CD4-positive, alpha-beta T cell treated with Interleukin-15 for 4 hours (primary cell): ENCODE data around the gene QSOX1.

Experiments used
- DNase-seq: peaks from one replicate; pipeline ENCODE4 v3.0.0-alpha.2; 2020; ENCODE audit warnings: low spot score

The QSOX1 gene

DNA sequence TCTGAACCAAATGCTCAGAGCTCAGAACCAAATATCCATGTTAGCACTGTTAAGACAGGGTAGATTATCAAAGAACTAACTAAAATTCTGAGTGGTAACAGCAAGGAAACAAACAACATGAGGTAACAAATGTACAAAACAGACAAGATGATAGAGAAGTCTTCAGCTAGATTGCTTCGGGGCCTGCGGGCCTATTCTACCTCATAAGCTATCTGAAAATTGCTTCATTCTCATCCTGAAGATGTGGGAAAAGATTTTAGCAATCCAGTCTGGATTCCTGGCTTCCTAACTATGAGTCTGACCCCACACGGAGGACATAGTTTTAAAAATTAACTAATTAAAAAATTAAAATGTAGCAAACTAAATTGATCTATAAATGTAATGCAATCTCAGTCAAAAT lies 9.2 kb upstream of the QSOX1 start:
- no peak for DNase-seq

DNA sequence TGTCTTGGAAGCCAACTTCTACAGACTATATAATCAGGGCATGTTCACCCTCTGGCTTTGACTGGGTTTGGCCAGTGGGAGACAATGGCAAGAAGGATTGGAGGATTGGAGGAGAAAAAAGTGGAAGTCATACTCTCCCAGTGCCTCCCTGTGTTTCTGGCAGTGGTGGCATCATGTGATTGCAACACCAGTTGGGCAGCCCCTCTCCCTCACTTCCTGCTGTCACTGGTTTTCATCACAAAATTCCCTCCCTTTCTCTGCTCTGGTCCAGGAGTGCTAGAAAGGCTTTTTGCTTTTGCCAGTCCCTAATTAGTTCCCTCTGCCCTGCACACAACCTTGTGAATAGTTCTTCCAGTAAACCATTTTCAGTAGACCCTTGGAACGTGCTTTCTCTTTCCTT lies 3.7 kb upstream of the QSOX1 start:
- DNase-seq: no peak

DNA sequence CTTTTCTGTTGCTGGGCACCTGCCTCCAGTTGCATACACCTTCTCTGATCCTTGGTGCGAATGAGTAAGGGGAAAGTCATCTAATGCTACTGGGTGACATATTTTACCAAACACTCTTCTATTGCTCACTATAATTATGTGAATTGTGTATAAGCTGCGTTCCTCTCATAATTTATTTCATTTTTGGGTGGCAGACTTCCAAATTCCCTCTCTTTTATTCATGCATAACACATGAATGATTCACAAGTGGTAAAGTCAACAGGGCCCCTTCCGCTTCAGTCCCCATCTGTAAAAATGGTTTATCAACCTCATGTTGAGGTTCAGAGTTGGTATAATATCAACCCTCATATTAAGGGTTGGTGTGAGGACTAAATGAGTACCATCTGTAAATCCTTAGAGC lies 3.2 kb upstream of the QSOX1 start:
- no peak for DNase-seq

DNA sequence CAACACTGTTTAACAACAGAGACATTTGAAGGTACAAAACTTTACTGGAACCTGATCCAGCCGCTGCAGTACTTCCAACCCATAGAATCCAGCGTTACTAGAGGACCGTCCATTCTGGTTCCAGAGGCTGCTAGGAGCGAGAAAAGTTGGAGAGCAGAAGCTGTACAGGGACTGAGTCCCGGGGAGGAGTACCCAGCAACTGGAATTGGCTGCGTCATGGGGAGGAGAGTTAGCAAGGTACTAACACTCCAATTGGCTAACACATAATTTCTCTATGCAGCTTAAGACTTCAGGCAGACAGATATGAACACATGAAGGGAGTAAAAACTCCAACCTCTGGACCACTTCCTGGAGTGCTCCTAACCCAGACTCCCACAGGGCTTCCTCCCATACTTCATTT lies 2.1 kb upstream of the QSOX1 start:
- no peak for DNase-seq

DNA sequence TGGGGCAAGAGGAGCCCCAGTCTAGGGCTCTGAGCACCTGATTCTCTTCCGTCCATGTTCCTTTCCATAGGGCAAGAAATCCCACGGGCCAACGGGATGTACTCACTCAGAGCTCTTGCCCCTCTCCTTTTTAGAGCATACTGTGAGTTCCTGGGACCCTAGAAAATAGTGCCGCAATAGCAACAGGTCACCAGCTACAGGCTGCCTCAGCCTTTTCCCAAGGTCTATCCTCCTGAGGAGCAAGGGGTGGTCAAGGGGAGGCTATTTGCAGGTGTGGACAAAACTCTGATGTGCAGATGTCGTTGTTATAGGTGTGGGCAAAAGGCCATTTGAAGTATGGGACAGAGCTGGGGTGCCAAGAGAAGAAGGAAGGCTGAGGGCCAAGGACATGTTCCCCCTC lies 1.6 kb upstream of the QSOX1 start:
- no peak for DNase-seq

DNA sequence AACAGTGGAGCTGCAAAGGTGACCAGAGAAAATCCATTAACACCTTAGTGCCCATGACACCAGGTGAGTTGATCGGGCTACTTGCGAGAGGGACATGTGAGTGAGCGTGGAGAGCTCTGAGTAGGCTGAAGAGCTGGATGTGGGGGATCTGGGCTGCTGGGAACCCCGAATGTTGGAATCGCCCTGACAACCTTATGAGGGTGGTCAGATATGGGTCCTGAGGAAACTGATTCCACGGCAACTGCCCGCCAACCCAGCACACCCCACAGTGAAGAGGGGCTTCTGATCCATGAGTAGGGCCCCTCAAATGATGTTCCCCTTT lies 705 bp upstream of the QSOX1 start:
- DNase-seq: no peak

DNA sequence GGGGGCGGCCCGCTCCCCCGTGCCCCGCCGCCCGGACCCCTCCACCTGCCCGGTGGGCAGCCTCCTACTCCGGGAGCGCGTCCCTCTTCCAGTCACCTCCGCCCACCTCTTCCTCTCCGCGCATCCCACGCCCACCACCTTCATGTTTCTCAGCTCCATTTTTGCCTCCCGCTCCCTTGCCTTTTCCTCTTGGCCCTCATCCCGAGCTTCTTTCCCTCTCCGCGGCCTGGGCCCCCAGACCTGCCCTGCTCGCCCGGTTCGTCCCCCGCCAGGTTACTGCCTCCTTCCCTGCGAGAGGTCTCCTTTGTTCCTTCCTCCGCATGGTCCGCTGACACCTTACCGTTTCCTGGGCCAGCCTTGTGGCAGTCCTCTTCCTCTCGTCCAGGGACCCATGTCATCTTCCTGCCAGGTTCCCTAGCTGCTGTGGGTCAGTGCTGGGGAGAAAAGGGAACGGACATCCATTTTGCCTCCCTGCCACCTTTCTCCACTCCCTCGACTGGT lies 563 bp downstream of the QSOX1 start:
- no peak for DNase-seq

DNA sequence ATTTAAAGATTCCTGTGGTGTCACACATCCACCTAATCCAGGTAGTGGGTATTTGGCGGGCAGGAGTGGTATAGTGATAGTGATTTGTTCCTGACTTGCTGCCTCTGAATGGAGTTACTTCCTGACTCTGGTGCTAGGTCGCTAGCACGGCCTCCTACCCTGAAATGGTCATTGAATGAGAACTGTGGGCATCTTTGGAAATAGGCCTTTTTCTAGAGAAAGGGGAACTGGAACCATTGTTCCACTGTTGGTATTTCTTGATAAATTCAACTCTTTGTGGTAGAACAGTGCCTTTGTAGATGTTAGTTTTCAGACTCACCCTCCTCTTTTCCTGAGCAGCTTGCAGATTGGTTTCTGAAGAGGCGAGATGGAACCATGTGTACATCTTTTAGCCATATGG lies 1.5 kb downstream of the QSOX1 start:
- DNase-seq: no peak

DNA sequence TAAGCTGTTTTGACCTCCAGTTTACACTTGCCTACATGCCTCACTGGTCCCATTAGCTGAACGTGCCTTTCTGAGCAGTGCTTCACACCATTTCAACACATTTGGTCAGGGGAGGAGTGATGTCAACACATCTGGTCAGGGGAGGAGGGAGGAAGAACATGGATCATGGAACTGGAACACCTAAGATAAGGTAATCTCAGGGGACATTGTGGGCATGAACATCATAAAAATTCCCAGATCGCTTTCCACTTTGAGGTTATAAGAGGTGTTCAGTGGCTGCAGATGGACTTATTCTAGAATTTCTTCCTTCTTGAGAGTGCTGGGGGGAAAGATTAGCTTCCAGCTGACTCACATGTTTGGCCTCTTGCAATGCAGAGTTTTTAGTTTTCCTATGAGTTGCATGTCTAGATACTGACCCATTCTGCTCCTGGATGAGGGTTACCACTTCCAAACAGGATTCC lies 2.0 kb downstream of the QSOX1 start:
- DNase-seq: no peak

DNA sequence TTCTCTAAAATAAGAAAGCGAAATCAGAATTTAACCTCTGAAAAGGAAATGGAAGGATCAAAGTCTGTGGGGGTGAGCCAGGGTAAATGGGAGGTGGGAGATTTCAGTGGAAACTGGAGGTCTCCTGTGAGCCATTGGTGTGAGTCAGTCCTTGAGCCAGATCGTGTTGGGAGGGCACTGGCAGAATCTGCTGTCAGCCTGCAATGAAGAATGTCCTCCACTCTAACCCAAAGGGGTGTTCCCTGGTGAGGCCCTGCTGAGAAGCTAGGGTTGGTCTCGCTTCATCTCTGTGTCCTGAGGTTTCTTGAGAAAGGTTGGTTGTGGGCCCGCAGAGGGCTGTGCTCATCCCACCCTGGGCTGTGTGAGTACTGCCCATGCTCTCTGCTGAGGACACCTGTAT lies 2.4 kb downstream of the QSOX1 start:
- no peak for DNase-seq

DNA sequence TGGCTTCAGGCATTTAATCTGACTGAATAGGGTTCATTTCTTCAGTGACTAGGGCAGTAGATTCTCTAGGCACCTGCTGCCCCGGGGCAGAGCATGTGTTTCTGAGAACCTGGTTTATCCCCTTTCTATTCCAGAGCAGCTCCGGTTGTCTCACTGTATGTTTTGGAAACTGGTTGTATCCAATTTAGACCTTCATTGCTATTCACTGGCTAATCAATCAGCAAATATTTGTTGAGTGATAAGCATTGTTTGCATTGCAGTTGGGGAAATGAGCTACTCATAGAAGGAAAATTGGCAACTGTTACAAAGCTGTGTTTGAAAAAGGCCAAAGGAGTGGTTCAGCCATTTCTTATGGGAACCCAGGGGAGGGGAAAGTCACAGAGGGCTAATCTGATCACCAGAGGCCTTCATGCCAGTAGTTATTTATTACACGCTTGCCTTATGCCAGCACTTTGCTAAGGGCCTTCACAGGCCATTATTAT lies 2.9 kb downstream of the QSOX1 start:
- no peak for DNase-seq

DNA sequence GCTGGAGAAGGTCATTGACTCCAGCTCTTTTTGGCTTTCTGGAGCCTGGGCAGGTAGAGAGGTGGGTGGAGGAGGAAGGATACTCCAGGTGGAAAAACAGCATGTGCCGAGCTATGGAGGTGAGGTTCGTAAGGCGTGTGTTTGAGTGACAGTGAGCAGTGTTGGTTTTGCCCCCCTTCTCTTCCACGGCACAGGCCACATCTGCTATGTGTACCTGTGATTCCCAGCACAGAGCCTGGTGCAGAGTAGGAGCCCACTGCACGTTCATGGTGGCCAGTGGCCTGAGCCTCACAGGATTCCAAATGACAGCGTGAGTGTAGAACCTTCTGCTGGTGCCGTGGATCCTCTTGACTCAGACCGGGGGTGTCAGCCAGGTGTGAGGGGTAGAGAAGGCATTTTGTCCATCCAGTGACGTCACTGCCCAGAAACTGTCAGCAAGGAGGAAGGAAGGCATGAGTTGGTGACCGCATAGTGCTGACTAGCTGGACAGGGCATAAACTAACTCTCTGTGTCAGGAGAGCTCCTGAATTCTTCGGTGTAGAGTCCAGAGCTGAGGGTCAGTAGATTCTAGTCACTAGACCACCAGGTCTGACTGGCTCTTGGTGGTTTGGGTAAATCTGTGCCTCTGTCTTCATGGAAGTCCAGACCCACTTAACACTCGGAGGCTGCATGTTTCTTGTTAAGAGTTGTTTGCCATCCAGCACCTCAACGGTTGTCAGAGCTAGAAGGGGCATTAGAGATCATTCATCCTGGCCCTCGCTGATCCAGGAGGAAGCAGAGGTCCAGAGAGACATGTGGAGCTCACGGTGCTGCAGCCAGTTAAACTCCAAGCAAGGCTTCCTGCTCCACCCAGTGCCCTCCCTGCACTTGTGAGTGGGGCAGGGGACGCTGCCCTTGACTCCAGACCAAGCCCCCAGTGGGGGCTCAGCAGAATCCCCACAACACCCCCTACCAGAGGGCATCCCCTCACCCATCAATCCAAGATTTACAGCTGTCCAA lies 3.8 kb downstream of the QSOX1 start:
- no peak for DNase-seq

DNA sequence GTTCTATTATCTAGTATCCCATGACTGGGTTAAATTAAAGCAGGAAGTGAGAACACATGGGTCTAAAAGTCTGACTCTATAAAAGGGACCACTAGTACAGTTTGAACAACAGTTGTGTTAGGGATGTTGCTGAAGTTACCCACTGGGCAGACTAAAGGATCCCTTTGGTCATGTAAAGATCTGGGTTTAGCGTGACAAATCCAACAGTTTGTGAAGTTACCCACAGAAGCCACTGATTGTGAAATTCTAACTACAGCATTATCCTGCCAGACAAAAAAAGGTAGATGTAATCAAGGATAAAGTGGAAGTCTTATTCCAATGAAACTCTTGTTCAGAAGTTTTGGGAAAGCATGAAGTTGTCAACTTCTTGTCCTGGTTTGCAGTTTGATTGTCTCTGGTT lies 5.7 kb downstream of the QSOX1 start:
- no peak for DNase-seq

DNA sequence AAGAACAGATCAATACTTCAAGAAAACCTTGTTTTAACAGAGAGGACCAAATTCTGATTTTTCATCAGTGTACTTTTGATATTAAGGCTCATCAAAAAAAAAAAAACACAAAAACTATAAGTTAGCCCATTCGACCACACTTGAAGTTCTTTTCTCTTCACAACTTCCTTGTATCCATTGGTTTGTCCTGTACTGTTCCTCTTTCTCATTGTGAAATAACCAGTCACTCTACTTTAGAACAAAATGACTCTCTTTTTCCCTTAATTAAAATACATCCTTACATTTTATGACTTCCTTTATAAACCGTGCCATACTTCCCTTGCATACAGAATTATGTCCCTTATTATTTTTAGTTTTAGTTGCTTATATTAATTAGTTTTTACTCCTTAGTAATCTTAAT lies 8.4 kb downstream of the QSOX1 start:
- no peak for DNase-seq

DNA sequence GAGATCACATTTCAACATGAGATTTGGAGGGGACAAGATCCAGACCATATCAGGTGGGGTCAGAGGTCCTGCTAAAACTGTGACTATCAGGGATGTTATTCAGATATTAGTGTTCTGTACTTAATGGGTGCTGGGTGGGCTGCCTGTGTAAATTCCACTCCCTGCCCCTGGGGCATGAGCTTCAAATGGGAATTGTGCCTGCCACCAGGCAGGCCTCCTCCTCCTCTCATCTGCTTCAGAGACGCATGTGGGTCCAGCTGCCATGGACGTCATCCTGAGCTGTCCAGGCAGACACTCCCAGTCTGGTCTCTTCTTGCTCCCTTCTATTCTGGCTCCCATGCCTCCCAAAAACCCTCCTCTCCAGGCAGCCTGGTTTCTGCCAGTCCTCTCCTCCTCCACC lies 10.4 kb downstream of the QSOX1 start:
- DNase-seq: no peak

DNA sequence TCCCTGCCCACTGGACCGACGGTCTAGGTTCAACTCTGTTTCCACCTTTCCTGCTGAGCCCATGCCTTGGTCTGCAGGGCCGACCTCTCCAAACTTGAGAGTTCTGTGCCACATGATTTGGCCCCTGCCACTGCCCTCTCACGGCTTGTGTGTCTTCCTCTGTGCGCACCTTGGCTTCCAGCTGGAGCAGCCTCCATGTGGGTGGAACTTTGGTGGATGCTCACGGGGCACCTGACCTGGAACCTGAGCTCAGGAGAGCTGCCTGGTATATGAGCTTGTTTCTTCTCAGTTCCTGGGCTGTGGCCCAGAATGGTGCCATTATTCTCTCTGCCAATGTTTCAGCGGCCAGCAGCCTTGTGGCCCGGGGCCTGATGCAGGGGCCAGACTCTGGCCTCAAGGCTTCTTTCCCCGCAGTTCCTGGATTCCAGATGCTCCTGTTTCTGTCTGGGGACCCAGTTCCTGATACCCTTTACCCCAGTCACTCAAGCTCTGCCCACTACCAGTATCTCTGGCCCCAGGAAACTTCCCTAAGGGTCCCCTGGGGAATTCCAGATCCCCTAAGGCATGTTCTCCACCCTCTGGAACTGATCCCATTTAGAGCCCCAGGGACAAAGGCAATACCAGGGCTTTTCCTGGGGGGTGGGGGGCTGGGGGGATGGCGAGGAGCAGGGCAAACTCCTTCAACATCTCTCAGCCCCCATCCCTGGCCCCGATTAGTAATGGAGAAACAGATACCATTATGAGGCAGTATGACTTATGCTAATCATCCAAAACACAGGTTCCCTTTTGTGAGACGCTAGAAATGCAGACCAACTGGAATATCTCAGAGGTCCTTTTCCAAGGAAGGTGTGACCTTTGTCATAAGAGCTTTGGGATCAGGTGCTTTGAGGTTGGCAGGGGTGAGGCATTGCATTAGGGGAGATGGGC lies 11.1 kb downstream of the QSOX1 start:
- DNase-seq: no peak

DNA sequence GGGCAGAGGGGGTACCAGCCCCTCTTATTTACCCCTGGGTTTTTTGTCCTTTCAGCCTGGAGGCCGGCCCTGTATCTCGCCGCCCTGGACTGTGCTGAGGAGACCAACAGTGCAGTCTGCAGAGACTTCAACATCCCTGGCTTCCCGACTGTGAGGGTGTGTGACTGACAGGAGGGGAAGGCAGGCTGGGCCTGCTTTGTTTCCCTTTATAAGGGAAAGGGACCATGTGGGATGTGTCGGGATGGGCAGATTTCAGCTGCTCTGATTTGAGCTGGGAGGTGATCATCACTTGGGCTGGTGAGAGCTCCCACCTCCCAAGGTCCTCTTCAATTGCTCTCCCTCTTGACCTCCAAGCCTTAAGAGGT lies 11.7 kb downstream of the QSOX1 start:
- DNase-seq: no peak

DNA sequence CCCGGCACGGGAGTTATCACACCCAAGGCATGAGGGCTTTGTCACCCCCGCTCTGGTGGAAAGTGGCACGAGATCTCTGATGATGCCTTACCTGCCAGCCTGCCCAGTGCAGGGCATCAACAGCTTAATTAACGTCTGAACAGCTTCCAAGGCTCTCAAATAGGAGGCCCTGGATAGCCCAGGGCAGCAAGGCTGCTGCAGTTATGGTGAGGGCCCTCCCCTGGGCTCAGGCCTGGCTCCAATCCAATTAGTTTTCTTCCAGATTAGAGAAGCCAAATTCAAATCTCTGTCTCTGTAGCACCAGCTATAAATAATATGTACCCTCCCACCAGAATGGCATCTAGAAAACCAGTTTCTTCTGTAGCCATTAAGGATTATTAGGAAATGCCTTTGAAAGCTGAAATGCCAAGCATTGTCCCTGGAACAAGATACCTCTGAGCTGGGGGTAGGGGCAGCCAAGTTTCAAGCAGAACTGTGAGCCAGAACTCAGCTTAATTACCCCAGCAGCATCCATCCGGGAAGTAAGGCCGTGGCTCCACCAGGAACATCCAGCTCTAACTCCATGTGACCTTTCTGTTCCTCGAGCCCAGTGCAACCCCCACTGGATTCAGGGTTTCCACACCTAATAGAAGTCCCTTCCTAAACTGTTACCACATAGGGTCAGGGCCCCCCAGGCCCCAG lies 12.5 kb downstream of the QSOX1 start:
- no peak for DNase-seq

DNA sequence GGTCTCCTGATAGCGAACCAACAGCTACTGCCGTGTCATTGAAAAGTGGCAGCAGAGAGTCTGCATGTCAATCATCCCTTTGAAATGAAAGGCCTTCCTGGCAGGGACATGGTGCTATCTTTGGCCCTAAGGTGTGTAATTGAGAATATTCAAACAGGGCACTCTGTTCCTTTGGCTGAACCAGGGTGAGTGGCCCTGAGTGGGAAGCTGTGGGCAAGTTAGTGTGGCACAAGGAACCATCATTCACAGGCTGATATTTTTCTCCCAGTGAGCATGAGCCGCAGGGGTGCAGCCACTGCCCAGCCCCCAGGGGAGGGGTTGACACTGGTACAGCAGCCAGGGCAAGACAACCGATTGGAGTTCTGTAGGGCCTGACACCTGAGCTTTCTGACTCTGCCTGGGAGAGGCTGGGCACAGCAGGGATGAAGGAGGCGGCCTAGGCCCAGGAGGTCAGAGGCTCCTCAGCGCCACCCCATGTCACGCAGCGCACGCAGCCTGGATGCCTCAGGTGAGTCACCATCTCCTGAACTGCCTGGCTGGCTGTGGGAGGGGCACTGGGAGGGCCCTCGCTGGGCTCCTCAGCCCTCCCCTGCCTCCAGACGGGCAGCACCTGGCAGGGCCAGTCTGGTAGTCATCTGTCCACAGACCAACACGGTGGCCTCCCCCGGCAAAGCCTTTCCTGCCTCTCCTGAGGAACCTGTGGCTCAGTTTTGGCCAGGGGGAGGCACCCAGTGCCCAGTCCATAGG lies 13.2 kb downstream of the QSOX1 start:
- no peak for DNase-seq

DNA sequence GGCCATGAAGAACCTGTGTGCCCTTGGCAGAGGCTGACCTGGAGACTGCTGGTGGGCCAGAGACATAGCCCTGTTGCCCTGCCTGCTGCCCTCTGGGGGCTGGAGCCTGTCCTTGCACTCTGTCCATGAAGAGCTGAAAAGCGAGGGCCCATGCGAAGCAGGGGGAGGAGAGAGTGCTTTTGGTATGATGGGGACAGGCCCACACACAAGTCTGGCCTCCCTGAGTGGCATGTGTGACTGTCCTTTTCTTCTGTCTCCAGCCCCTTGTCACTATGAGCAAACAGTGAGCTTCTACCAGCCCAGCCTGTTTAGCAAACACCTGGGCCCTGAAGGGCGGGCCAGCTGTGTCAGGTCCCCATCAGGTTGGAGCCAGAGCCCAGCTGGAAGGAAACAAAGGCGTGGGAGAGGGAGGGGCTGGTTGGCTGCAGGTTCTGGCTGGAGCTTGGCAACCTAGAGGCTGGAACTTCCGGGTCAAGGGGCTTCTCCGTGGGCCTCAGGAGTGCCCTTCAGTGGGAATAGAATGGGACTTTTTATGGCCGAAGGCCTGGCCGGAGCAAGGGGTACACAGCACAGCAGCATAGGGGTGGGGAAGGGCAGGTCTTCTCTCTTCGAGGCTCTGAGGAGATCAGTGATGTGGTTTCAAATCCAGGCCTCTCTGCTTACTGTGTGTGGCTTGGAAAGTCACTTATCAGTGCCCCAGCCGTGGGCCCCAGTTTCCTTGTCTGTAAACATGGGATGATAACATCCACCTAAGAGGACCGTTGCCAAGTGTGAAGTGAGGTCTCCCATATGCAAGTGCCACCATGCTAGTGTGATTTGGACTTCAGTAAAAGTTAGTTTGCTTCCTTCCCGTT lies 14.3 kb downstream of the QSOX1 start:
- peak; percentile 6 for DNase-seq
